ENCODE measurements around the gene TRDN.

The TRDN gene

DNA sequence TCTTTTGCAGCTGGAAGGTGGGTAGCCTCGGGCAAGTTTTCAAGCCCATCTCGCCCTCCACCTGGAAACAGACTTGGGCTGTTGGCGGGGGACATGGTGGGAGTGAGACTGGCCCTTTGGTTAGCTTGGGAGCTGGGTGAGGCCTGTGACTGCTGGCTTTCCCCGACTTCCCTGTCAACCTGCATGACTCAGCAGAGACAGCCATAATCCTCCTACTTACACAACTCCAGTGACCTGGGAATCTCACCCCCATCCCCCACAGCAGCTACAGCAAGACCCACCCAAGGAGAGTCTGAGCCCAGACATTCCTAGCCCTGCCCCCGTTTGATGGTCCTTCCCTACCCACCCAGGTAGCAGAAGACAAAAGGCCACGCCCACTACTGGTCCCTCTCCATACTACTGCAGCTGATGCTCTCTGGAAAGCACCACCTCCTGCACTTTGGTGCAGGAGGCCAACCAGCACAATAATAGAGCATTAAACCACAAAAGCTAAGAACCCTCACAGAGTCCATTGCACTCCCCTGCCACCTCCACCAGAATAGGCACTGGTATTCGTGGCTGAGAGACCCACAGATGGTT is 188.4 kb downstream of the TRDN start:
- TF ChIP-seq, protein P1, sequence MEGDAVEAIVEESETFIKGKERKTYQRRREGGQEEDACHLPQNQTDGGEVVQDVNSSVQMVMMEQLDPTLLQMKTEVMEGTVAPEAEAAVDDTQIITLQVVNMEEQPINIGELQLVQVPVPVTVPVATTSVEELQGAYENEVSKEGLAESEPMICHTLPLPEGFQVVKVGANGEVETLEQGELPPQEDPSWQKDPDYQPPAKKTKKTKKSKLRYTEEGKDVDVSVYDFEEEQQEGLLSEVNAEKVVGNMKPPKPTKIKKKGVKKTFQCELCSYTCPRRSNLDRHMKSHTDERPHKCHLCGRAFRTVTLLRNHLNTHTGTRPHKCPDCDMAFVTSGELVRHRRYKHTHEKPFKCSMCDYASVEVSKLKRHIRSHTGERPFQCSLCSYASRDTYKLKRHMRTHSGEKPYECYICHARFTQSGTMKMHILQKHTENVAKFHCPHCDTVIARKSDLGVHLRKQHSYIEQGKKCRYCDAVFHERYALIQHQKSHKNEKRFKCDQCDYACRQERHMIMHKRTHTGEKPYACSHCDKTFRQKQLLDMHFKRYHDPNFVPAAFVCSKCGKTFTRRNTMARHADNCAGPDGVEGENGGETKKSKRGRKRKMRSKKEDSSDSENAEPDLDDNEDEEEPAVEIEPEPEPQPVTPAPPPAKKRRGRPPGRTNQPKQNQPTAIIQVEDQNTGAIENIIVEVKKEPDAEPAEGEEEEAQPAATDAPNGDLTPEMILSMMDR (IDR thresholded peaks at IDR 0.05; ENCODE audit: control insufficient read depth, extremely low read depth, insufficient read depth) = no peak
- DNase-seq (ENCODE audit: low read depth) = no peak
- H3K4me3 ChIP-seq (ENCODE audit: low read depth, low read length) = no peak overlapping the region

DNA sequence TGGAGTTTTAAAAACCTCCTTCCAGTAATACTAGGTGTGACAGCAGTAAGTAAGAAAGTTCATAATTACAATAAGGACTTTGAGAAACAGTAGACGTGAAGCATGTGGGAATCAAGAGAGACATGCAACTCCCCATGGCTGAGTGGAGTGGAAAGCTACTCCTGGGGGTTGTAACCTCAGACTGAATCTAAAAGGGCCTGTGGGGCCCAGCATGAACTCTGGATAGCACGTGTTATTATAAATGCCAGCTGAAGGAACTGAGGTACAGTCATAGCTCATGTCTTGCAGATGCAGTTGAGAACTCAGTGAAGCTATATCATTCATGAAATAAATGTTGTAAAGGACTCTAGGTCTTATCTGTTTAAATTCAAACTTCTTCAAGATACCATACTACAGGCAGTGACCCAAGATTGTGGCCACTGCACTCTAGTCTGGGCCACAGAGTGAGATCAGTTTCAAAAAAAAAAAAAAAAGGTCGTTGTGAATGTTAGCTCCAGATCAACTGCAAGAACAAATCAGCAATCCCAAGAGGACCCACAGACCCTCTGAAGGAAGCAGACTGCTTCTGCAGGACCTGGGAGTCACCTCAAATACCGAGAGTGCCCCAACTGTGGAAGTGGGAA is 189.3 kb downstream of the TRDN start:
- no peak for DNase-seq (ENCODE audit: low read depth)
- TF ChIP-seq, protein P1 (IDR thresholded peaks at IDR 0.05; ENCODE audit: control insufficient read depth, extremely low read depth, insufficient read depth) = no peak

DNA sequence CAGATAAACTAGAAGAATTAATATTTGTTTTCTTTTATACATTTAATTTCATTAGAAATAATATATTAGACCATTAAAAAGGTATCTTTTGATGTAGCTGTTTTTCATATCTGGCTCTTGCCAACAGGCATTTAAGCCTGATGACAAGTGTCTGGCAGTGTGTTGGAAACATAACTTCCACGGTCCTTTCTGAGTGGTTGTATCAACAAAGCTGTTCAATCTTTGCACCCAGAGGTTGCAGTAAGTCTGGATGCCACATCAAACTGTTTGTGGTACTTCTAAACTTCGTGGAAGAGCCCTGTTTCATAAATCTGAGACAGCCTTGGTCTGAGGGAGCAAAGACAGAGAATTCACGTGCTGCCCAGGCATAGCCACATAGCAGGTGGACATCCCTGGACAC is 197.4 kb downstream of the TRDN start:
- DNase-seq (ENCODE audit: low read depth) = no peak
- no peak overlapping the region for H3K4me3 ChIP-seq (ENCODE audit: low read depth, low read length)
- TF ChIP-seq, protein P1 (IDR thresholded peaks at IDR 0.05; ENCODE audit: control insufficient read depth, extremely low read depth, insufficient read depth) = no peak

More for the DNA sequence above, 189.3 kb downstream of the TRDN start:
- no peak overlapping the region for H3K4me3 ChIP-seq (ENCODE audit: low read depth, low read length)

DNA sequence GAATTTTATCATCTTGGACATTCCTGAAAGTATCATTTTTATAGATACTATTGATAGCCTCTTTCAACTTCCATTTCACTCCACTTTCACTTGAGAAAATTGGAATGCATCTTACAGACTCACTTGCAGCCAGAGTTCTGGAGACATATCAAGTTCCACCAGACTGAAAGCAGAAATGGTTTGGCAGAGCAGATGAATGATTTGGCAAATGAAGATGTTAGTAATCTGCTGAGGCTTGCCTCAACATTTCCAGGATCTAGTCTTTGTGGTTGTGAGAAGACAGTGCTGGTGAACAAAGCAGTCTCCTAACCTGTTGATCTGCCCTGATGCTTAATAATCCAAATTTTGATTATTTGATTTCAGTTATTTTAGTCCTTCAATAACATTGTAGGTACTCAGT is 202.6 kb downstream of the TRDN start:
- no peak for DNase-seq (ENCODE audit: low read depth)
- no peak overlapping the region for H3K4me3 ChIP-seq (ENCODE audit: low read depth, low read length)
- TF ChIP-seq, protein P1 (IDR thresholded peaks at IDR 0.05; ENCODE audit: control insufficient read depth, extremely low read depth, insufficient read depth) = no peak

DNA sequence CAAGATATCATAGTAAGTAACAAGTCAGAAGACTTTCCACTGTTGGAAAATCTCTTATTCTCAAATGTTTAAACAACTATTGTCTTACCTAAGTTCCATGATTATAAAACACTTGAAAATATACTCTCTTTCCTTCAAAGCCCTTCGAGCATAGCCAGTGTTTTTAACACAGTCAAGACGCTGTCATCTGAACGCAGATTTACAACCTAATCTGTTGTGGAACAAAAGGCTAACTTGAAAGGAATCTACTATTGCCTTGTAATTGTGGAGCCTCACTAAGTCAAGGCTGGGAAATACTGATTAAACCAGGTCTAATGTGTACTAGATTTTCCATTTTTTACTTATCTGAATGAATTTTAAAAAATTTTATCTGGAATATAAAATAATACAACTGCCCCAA is 205.8 kb downstream of the TRDN start:
- no peak for DNase-seq (ENCODE audit: low read depth)
- TF ChIP-seq, protein P1 (IDR thresholded peaks at IDR 0.05; ENCODE audit: control insufficient read depth, extremely low read depth, insufficient read depth) = no peak
- no peak overlapping the region for H3K4me3 ChIP-seq (ENCODE audit: low read depth, low read length)

DNA sequence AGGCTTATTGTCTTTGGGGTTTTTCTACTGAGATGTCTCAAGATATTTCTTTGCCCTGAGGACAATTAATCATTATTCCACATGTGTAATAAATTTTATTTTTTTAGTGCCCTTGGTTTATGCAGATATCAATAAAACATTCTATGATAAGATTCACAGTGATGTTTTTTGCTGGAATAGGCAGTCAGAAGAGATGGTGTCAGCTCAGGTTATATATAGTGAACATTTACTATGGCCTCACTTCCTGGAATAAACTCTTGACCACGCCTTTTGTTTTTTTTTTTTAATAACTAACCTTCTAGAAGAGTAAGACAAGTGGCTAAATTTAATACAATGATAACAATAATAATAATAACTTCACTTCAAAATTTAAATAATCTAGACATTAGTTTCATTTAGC is 209.7 kb downstream of the TRDN start:
- no peak overlapping the region for H3K4me3 ChIP-seq (ENCODE audit: low read depth, low read length)
- TF ChIP-seq, protein P1 (IDR thresholded peaks at IDR 0.05; ENCODE audit: control insufficient read depth, extremely low read depth, insufficient read depth) = no peak
- DNase-seq (ENCODE audit: low read depth) = no peak

DNA sequence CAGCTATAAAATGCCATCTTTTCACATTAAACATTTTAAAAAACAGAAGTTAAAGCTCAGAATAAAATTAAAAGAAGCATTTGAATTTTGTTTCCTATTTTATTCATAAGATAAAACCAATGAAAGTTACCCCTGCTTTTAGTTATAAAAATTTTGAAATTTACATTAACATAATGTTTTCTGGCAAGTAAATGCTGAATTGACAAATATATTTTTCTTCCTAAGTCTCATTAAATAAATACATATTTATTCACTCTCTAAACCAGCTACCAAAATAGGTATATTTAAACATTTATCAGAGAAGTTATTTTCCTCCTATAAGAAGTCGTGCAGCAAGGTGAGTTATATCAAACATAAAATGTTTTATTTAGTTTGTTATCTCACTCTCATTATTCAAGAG is 213.6 kb downstream of the TRDN start:
- TF ChIP-seq, protein P1 (IDR thresholded peaks at IDR 0.05; ENCODE audit: control insufficient read depth, extremely low read depth, insufficient read depth) = no peak
- no peak overlapping the region for H3K4me3 ChIP-seq (ENCODE audit: low read depth, low read length)
- DNase-seq (ENCODE audit: low read depth) = no peak
